Measurements from ENCODE around the gene STING1.
"Not testable (repeated sequence)": the region's sequence is repeated elsewhere in the genome, so short reads cannot be mapped to it uniquely, and the experiment has no call there.

Gene STING1

DNA sequence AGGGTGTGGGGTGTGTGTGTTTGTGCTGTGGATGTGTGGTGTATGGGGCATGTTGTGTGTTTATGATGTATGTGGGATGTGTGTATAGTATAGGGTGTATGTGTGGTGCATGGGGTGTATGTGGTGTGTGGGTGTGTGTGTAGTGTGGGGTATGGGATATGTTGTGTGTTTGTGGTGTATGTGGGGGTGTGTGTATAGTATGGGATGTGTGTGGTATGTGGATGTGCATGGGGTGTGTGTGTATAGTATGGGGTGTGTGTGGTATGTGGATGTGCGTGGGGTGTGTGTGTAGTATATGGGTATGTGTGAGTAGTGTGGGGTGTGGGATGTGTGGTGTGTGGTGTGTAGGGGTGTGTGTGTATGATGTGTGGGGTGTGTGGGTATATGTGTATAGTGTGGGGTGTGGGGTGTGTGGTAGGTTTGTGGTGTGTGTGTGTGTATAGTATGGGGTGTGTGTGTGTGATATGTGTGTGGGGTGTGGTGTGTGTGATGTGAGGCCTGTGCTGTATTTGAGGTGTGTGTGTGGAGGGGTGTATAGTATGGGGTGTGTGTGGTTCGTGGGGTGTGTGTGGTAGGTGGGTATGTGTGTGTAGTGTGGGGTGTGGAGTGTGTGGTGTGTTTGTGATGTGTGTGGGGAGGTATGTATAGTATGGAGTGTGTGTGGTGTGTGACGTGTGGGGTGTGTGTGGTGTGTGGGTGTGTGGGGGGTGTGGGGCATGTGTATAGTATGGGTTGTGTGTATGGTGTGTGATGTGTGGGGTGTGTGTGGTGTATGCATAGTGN, 30.5 kb downstream of the STING1 start:
- TF ChIP-seq, protein P1, sequence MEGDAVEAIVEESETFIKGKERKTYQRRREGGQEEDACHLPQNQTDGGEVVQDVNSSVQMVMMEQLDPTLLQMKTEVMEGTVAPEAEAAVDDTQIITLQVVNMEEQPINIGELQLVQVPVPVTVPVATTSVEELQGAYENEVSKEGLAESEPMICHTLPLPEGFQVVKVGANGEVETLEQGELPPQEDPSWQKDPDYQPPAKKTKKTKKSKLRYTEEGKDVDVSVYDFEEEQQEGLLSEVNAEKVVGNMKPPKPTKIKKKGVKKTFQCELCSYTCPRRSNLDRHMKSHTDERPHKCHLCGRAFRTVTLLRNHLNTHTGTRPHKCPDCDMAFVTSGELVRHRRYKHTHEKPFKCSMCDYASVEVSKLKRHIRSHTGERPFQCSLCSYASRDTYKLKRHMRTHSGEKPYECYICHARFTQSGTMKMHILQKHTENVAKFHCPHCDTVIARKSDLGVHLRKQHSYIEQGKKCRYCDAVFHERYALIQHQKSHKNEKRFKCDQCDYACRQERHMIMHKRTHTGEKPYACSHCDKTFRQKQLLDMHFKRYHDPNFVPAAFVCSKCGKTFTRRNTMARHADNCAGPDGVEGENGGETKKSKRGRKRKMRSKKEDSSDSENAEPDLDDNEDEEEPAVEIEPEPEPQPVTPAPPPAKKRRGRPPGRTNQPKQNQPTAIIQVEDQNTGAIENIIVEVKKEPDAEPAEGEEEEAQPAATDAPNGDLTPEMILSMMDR (IDR thresholded peaks at IDR 0.05; ENCODE audit: control insufficient read depth, insufficient read depth, low read depth, low read length, missing control alignments), result no peak
- DNase-seq (ENCODE audit: low read depth), result no peak
- no peak overlapping the region for H3K4me3 ChIP-seq (ENCODE audit: control insufficient read depth, low read depth, low read length)

DNA sequence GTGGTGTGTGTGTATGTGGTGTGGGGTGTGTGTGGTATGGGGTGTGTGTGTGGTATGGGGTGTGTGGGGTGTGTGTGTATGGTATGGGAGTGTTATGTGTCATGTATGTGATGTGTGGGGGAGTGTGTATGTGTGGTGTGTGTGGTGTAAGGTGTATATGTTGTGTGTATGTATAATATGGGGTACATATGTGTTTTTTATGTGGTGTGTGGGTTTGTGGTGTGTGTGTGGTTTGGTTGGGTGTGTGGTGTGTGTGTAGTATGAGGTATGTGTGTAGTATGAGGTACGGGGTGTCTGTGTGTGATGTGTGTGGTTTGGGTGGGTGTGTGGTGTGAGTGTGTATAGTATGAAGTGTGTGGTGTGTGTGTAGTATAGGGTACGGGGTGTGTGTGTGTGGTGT, 31.4 kb downstream of the STING1 start:
- no peak overlapping the region for H3K4me3 ChIP-seq (ENCODE audit: control insufficient read depth, low read depth, low read length)
- TF ChIP-seq, protein P1 (IDR thresholded peaks at IDR 0.05; ENCODE audit: control insufficient read depth, insufficient read depth, low read depth, low read length, missing control alignments), result no peak
- no peak for DNase-seq (ENCODE audit: low read depth)

DNA sequence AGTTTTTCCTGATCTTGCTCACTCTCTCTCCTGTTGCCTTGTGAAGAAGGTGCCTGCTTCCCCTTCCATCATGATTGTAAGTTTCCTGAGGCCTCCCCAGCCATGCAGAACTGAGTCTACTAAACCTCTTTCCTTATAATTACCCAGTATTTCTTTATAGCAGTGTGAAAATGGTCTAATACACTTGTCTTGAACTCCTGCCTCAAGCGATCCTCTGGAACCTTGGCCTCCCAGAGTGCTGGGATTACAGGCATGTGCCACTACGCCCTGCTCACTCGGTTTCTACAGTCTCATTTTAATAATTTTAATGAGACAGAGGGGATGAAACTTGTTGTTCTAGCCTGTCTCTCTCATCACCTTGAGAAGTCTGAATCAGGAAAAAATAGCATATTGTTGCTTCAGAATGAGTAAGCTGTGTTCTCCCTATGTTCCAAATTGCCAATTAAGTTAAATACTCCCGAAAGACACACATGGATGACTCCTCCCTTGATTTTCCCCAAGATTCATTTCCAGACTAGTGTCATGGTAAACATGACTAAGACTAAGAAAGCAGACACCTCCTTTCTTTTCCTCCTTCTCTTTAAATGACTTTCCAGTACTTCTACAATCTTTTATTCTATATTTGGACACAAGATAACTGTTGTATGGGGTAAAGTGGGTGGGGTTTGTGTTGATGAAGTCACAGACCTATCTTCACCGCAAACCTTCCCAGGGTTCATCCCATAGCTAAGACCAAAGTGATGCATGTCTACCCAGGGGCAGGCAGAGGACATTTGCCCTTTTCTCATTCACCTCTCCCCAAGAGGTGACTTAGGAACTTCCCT, 35.4 kb downstream of the STING1 start:
- DNase-seq (ENCODE audit: low read depth), result no peak
- TF ChIP-seq, protein P1 (IDR thresholded peaks at IDR 0.05; ENCODE audit: control insufficient read depth, insufficient read depth, low read depth, low read length, missing control alignments), result no peak
- H3K4me3 ChIP-seq (ENCODE audit: control insufficient read depth, low read depth, low read length), result no peak overlapping the region

DNA sequence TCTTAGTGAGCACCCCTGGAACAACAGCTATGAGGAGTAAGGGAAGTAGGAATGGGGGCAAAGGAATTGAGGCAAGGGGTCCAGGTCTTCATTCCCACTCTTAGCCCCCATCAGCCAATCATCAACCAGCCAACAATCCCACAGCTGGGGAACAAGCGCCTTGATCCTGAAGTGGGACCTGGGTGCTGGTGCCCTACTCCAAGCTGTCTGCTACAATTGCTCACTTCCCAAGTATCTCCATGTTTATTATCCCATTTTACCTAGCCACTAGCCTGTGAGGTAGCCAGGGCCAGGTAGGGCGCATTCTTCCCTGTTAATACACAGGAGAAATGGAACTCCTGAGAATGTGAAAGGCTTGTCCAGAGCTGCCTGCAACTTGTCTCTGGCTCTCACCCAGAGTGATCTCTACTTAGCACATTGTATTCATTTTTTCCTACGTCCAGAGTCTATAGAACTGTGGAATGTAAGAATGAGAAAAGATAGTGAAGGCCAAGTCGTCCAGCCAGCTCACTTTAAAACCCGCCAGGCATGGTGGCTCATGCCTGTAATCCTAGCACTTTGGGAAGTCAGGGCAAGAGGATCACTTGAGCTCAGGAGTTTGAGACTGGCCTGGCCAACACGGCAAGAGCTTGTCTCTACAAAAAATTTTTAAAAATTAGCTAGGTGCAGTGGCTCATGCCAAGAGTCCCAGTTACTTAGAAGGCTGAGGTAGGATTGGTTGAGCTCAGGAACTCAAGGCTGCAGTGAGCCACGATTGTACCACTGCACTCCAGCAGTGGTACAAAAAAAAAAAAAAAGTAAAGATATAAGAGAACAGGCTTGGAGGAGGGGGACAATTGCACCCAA, 37.0 kb downstream of the STING1 start:
- TF ChIP-seq, protein P1 (IDR thresholded peaks at IDR 0.05; ENCODE audit: control insufficient read depth, insufficient read depth, low read depth, low read length, missing control alignments), result no peak
- no peak for DNase-seq (ENCODE audit: low read depth)
- no peak overlapping the region for H3K4me3 ChIP-seq (ENCODE audit: control insufficient read depth, low read depth, low read length)

DNA sequence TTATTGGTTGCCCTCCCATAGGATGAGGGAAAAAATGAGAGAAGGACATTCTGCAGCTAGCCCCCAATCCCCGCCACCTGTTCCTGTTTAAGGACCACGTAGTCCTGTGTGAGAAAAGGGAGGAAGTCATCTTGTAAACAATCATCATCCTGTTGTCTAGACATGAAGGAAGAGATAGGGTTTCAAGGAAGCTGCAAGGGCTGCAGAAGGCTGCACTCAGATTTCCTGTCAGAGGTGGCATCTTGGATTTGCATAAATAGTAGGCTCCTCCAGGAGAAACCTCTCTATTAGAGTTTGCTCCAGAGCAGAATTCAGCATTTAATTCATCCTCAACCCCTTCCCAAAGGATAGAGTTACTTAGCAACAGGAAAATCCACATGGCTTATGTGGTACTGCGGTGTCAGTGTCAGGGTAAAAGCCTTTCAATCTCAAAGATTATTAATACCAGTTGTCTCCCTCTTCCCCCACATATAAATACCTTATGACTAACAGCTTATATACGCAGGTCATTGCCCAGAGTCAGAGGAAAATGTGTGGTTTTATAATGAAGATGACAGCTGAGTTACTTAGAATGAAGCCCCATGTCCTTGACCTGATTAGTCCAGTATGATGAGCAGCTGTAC, 38.6 kb downstream of the STING1 start:
- H3K4me3 ChIP-seq (ENCODE audit: control insufficient read depth, low read depth, low read length), result no peak overlapping the region
- TF ChIP-seq, protein P1 (IDR thresholded peaks at IDR 0.05; ENCODE audit: control insufficient read depth, insufficient read depth, low read depth, low read length, missing control alignments), result no peak
- no peak for DNase-seq (ENCODE audit: low read depth)

DNA sequence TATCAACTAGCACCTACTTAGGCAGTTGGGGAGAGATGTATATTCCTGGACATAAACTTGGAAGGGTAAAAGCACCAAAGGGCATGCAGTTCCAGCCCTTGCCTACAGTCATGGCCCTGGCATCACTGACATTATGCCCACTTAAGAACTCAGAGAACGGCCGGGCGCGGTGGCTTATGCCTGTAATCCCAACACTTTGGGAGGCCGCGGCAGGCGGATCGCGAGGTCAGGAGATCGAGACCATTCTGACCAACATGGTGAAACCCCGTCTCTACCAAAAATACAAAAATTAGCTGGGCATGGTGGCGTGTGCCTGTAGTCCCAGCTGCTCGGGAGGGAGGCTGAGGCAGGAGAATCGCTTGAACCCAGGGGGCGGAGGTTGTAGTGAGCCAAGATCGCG, 42.1 kb downstream of the STING1 start:
- H3K4me3 ChIP-seq (ENCODE audit: control insufficient read depth, low read depth, low read length); DNase-seq (ENCODE audit: low read depth): not testable (repeated sequence)
